ENCODE data around the gene ZNF154.

Gene ZNF154

DNA sequence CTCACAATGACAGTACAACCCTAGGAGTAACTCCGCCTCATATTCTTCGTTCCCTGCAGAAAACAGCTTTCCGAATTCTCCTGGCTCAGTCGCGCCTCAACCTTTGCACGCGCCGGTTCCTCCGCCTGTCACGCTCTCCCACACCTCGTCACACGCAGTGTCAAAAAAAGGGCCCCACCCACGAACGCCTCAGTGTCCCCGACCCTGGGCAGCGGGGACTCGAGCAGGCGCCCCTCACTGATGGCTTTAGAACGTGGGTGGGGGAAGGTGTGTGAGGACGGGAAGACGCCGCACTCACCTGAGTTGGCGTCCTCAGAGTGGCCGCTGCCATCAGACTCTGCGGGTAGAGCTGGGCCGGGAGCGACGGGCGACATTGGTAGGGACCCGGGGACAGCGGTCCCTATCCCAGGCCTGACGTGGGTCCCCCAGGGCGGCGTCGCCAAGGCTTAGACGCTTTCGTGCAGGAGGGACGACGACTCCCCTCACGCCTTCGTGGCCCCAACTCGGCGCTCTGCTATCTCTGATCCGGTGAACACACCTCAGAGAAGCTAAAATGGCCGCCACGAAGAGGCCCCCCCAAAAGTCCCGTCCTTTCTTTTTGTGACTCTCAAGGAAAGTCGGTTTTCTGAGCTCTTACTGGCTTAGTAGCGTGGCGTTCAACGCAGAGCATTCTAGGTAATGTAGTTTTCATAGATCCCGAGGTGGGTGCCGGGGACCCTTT lies at the start of gene ZNF154:
TSS of gene ZNF154 (minus strand) at position 564 of the 721 bp plus-strand sequence. CDS start at position 331, 233 bp downstream.
- TF ChIP-seq, protein P1, sequence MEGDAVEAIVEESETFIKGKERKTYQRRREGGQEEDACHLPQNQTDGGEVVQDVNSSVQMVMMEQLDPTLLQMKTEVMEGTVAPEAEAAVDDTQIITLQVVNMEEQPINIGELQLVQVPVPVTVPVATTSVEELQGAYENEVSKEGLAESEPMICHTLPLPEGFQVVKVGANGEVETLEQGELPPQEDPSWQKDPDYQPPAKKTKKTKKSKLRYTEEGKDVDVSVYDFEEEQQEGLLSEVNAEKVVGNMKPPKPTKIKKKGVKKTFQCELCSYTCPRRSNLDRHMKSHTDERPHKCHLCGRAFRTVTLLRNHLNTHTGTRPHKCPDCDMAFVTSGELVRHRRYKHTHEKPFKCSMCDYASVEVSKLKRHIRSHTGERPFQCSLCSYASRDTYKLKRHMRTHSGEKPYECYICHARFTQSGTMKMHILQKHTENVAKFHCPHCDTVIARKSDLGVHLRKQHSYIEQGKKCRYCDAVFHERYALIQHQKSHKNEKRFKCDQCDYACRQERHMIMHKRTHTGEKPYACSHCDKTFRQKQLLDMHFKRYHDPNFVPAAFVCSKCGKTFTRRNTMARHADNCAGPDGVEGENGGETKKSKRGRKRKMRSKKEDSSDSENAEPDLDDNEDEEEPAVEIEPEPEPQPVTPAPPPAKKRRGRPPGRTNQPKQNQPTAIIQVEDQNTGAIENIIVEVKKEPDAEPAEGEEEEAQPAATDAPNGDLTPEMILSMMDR (IDR thresholded peaks at IDR 0.05), result no peak
- TF ChIP-seq ZFX (IDR thresholded peaks at IDR 0.05; ENCODE audit: borderline replicate concordance), result no peak

DNA sequence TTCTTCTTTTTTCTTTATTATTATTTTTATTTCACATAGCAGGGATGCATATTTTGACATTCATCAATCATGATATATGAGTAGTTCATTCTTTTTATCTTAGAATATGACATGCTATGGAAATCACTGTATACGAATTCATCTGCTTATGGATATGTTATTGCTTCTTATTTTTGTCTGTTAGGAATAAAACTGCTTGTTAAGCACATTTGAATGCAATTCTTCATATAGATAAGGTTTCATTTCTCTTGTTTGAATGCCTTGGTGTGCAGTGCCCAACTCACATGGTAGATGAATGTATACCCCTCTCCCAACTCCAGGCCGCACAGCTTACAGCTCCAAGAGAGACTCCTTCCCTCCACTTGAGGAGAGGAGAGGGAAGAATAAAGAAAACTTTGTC lies 48.9 kb upstream of the ZNF154 start:
- no peak overlapping the region for H3K27ac ChIP-seq
- TF ChIP-seq, protein P1 (IDR thresholded peaks at IDR 0.05), result no peak
- TF ChIP-seq ZFX (IDR thresholded peaks at IDR 0.05; ENCODE audit: borderline replicate concordance), result no peak

More for the DNA sequence above, at the start of gene ZNF154:
- H3K27ac ChIP-seq, result no peak within 1 kb of the TSS

DNA sequence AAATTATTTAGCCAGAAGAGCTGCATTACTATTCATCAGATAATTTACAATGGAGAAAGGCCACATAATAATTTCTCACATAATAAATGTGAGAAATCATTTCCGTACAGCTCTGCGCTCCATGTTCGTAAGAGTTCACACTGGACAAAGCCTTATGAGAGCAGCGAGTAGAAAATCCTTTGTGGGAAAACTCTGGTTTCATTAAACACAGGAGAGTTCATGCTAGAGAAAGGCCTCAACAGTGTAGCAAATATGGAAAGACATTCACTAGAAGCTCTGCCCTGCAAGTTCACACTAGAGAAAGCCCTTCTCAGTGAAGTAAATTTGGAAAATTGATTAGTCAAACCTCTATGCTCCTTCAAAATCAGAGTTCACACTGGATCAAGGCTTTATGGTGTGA lies 46.0 kb upstream of the ZNF154 start:
- TF ChIP-seq, protein P1 (IDR thresholded peaks at IDR 0.05), result no peak
- no peak for TF ChIP-seq ZFX (IDR thresholded peaks at IDR 0.05; ENCODE audit: borderline replicate concordance)
- H3K27ac ChIP-seq, result no peak overlapping the region

DNA sequence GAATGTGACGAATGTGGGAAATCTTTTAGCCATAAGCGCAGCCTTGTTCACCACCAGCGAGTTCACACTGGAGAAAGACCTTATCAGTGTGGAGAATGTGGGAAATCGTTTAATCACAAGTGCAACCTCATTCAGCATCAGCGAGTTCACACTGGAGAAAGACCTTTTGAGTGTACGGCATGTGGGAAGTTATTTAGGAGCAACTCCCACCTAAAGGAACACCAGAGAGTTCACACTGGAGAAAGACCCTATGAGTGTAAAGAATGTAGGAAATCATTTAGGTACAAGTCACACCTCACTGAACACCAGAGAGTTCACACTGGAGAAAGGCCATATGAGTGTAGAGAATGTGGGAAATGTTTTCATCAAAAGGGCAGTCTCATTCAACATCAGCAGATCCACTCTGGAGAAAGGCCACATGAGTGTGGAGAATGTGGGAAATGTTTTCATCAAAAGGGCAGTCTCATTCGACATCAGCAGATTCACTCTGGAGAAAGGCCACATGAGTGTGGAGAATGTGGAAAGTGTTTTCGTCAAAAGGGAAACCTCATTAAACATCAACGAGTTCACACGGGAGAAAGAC lies 45.2 kb upstream of the ZNF154 start:
- H3K27ac ChIP-seq, result no peak overlapping the region
- no peak for TF ChIP-seq ZFX (IDR thresholded peaks at IDR 0.05; ENCODE audit: borderline replicate concordance)
- TF ChIP-seq, protein P1 (IDR thresholded peaks at IDR 0.05), result no peak

DNA sequence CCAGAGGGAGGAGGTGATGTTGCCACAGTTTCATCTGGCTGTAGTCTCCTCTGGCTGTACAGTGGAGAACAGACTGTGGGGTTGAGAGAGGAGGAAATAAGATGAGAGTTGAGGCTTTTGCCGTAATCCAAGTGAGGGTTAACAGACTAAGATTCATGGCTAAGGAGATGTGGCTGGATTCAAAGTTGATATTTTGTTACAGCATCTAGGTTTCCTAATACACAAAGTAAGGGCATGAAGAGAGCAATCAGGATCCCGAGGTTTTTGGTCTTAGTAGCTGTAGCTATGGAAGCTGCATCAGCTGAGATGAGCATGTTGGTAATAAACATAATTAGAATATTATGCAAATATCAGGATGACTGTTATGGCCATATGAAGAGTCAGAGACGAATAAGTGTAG lies 39.0 kb upstream of the ZNF154 start:
- H3K27ac ChIP-seq, result no peak overlapping the region
- TF ChIP-seq, protein P1 (IDR thresholded peaks at IDR 0.05), result no peak
- no peak for TF ChIP-seq ZFX (IDR thresholded peaks at IDR 0.05; ENCODE audit: borderline replicate concordance)

DNA sequence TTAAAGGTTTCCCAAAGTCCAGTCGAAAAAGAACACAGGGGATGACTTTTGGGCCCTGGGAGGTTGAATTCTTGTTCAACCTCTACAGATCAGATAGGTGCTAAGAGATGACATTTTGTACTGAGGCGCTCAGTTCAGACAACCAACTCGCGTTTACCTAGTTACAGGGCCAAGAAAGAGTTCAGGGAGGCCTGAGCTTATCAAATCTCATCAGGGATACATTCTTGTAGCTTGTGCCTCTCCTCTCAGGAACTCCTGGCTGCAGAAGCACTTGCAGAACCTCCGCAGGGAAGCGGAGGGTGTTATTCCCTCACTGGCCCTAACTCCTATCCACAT lies 38.4 kb upstream of the ZNF154 start:
- TF ChIP-seq ZFX (IDR thresholded peaks at IDR 0.05; ENCODE audit: borderline replicate concordance), result no peak
- TF ChIP-seq, protein P1 (IDR thresholded peaks at IDR 0.05), result no peak
- H3K27ac ChIP-seq, result peak overlapping the region; percentile 71; the same call in 1 of the 2 replicates

All from 22Rv1 (cell line).